ENCODE data around the gene ATP6V1D.

The ATP6V1D gene

GRCh38 chr14:67389275-67389674 lies 29.7 kb upstream of the ATP6V1D start:
- FAIRE-seq: no peak
- DNase-seq (ENCODE audit: insufficient read length, low spot score): no peak
- no peak for TF ChIP-seq POLR2A (IDR thresholded peaks at IDR 0.05; ENCODE audit: low read depth, low read length)

GRCh38 chr14:67387195-67387594 lies 27.6 kb upstream of the ATP6V1D start:
- TF ChIP-seq POLR2A (IDR thresholded peaks at IDR 0.05; ENCODE audit: low read depth, low read length): no peak
- no peak for FAIRE-seq
- no peak for DNase-seq (ENCODE audit: insufficient read length, low spot score)

DNA sequence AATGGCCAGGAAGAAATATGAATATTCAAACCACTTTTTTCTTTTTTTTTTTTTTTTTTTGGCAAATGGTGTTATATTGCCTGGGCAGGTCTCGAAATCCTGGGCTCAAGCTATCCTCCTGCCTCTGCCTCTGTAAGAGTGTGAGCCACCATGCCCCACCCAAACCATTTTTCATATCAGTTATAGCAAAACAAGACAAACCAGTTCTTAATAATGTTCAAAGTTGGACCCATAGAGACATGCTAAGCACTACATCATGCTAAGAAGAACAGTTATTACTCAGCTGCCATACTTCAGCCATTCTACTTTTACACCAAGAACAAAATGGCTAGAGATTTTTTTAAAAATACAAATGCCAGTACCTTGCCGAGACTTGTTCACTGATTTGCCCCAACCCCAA lies 26.0 kb upstream of the ATP6V1D start:
- DNase-seq (ENCODE audit: insufficient read length, low spot score) (no peak), FAIRE-seq (no peak)
- no peak for TF ChIP-seq POLR2A (IDR thresholded peaks at IDR 0.05; ENCODE audit: low read depth, low read length)

- TF ChIP-seq POLR2A (IDR thresholded peaks at IDR 0.05; ENCODE audit: low read depth, low read length): no peak
- no peak for FAIRE-seq
Observed at GRCh38 chr14:67385120-67385519, 25.5 kb upstream of the ATP6V1D start.

DNA sequence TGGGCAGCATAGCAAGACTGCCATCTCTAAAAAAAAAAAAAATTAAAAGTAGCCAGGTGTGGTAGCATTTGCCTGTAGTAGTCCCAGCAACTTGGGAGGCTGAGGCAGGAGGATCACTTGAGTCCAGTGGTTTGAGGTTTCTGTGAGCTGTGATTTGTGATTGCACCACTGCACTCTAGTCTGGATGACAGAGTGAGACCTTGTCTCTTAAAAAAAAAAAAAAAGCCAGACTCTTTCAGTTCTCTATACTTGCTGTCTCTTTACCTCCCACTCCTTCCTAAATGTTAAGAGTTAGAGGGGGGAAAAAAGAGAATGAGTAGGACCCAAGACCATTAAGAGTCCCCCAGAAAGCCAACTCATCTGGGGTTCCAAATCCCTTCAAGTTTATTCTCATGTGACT lies 18.3 kb upstream of the ATP6V1D start:
- TF ChIP-seq POLR2A (IDR thresholded peaks at IDR 0.05; ENCODE audit: low read depth, low read length): no peak
- no peak for FAIRE-seq
- no peak for DNase-seq (ENCODE audit: insufficient read length, low spot score)

More at GRCh38 chr14:67385120-67385519, 25.5 kb upstream of the ATP6V1D start:
- no peak for DNase-seq (ENCODE audit: insufficient read length, low spot score)

DNA sequence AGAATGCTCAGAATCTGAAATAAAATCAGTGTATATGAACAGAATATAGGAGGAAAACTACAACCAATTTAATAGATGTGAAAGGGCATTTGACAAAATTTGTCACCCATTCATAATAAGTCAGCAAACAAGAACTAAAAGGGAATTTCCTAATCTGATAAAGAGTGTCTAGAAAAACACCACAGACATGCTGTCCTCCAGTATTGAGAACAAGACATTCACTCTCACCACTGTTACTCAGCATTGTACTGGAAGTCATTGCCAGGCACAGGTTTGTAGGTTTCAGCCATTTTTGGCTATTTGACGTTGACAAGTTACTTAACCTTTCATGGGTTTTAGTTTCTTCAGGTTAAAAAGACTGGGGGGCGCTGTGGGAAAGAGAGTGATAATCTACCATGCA lies 13.7 kb upstream of the ATP6V1D start:
- no peak for TF ChIP-seq POLR2A (IDR thresholded peaks at IDR 0.05; ENCODE audit: low read depth, low read length)
- FAIRE-seq (no peak), DNase-seq (ENCODE audit: insufficient read length, low spot score) (no peak)

- FAIRE-seq (no peak), DNase-seq (ENCODE audit: insufficient read length, low spot score) (no peak)
- TF ChIP-seq POLR2A (IDR thresholded peaks at IDR 0.05; ENCODE audit: low read depth, low read length): no peak
Observed at GRCh38 chr14:67372833-67373232, 13.2 kb upstream of the ATP6V1D start.

DNA sequence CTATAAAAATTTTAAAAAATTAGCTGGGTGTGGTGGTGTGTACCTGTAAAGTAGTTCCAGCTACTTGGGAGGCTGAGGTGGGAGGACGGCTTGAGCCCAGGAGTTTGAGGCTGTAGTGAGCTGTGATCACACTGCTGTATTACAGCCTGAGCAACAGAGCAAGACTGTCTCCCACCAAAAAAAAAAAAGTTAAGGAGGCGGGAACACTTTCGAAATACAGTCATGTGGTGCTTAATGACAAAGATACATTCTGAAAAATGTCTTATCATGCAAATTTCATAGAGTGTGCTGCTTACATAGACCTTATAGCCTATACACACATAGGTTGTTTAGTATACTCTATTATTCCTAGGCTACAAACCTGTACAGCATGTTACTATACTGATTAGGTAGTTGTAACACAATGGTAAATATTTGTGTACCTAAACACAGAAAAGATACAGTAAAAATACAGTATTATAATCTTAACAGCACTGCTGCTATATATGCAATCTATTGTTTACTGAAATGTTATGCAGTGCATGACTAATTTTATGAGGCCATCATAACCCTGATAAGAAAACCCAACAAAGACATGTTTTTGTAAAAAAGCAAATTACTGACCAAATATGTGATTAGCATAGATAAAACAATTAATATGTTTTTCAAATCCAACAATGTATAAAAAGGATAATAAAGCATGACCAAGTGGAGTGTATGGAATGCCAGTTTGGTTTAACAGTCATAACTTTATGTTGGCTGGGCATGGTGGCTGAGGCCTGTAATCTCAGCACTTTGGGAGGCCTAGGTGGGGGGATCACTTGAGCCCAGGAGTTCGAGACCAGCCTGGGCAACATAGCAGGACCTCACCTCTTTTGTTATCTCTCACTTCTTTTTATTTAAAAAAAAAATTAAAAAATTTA lies 11.9 kb upstream of the ATP6V1D start:
- no peak for TF ChIP-seq POLR2A (IDR thresholded peaks at IDR 0.05; ENCODE audit: low read depth, low read length)
- DNase-seq (ENCODE audit: insufficient read length, low spot score) (no peak), FAIRE-seq (no peak)

DNA sequence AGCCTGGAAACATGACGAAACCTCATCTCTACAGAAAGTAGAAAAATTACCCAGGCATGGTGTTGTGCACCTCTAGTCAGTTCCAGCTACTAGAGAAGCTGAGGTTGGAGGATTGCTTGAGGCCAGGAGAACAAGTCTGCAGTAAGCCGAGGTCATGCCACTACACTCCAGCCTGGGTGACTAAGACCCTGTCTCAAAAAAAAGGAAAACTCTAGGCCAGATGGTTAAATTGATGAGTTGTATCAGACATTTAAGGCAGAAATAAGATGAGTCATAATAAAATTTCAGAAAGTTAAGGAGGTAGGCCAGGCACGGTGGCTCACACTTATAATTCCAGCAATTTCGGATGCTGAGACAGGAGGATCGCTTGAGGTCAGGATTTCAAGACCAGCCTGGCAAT lies 11.2 kb upstream of the ATP6V1D start:
- FAIRE-seq: no peak
- DNase-seq (ENCODE audit: insufficient read length, low spot score): no peak
- no peak for TF ChIP-seq POLR2A (IDR thresholded peaks at IDR 0.05; ENCODE audit: low read depth, low read length)

DNA sequence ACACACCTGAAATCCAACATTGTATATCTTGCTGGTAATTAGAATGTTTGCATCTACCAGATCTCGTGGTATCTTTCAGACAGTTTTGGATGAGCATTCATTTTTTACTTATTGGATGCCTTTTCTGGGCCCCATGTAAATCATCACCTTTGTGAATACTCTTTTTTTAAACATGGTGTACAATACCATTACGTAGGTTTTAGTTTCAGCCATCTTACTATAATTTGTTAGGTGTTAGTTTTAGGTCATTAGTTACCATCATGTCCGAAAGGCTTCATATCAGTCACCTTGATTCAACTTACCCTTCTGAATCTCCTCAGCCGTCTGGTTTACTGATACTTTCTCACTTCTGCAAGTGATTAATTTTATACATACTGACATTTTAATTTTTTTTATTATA lies 5.9 kb upstream of the ATP6V1D start:
- DNase-seq (ENCODE audit: insufficient read length, low spot score): no peak
- no peak for TF ChIP-seq POLR2A (IDR thresholded peaks at IDR 0.05; ENCODE audit: low read depth, low read length)
- no peak for FAIRE-seq

GRCh38 chr14:67360470-67361206 lies 1.0 kb upstream of the ATP6V1D start:
- FAIRE-seq: no peak
- no peak for DNase-seq (ENCODE audit: insufficient read length, low spot score)
- no peak for TF ChIP-seq POLR2A (IDR thresholded peaks at IDR 0.05; ENCODE audit: low read depth, low read length)

DNA sequence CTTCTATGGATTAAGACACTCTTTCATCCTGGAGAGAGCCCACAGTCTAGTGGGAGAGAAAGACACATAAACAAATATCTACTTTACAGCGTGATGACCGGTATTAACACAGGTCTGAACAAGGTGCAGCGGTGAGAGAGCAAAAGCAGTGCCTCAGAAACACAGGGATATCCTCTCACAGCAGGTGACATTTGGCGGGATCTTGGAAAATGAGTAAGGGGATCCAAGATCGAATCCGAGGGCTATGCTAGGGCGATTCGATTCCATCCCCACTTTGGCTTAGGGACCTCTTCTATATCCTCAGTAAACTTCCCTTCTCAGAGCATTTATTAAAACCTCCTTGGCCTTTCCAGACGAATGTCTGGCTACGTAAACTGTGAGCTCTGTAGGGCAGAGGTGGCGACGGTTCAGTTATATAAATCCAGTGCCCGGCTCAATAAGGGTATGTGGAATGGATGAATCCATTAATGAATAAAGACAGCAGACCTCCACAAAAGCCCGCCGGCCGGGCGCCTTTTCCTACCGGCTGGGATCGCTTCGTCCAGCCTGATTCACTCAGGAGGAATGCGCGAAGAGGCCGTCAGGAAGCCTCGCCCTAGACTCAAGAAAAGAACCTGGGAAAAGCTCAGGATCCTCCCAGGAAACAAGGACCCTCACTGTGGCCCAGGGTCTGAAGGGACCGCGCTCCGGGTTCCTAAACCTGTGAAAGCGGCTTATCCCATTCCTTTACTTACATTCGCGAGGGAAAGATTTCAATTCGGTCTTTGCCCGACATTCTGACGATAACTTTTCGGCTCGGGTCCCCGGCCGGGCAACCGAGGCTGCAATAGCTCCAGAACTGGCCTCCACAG lies 455 bp downstream of the ATP6V1D start:
- DNase-seq (ENCODE audit: insufficient read length, low spot score) (peak; percentile 15), FAIRE-seq (no peak)
- 0 out of 2 replicates have a peak, but pooled peaks have one; percentile 16 for TF ChIP-seq POLR2A (IDR thresholded peaks at IDR 0.05; ENCODE audit: low read depth, low read length)

- FAIRE-seq (no peak), DNase-seq (ENCODE audit: insufficient read length, low spot score) (no peak)
- no peak for TF ChIP-seq POLR2A (IDR thresholded peaks at IDR 0.05; ENCODE audit: low read depth, low read length)
Observed at GRCh38 chr14:67357969-67358354, 1.6 kb downstream of the ATP6V1D start.
